GM23248 (cell line): Measurements from ENCODE around the gene SNW1.

Source experiments
- EZH2 ChIP-seq: fragments of 200-600 bp; sonication (generic); IDR thresholded peaks from 2 replicates; pipeline ENCODE4 v1.6.1; 2018; ENCODE audit warnings: antibody characterized with exemption, mild to moderate bottlenecking; ENCODE audit not compliant: insufficient read depth, poor library complexity, severe bottlenecking
- EZH2phosphoT487 ChIP-seq: fragments of 200-600 bp; sonication (generic); IDR thresholded peaks from 2 replicates; pipeline ENCODE4 v1.6.1; 2018; ENCODE audit warnings: antibody characterized with exemption, moderate library complexity, mild to moderate bottlenecking, low read depth; ENCODE audit not compliant: insufficient read depth

- TF ChIP-seq EZH2: no peak
- no peak for TF ChIP-seq EZH2phosphoT487
Observed at GRCh38 chr14:77746064-77746702, 14.8 kb downstream of the SNW1 start.
